Measurements from ENCODE around the gene POU1F1.
"Not testable (repeated sequence)": the region's sequence is repeated elsewhere in the genome, so short reads cannot be mapped to it uniquely, and the experiment has no call there.

The POU1F1 gene

GRCh38 chr3:87276484-87276883, at the start of gene POU1F1:
Gene POU1F1, minus strand, starts transcription at chr3:87276584. Its CDS starts 122 bp downstream, at chr3:87276462.
- no peak for DNase-seq (ENCODE audit: low read depth in 1 of 2, low spot score in 1 of 2)

- no peak for DNase-seq (ENCODE audit: low read depth in 1 of 2, low spot score in 1 of 2)
These were observed 48.2 kb upstream of the POU1F1 start for GRCh38 chr3:87324609-87325008.

GRCh38 chr3:87320756-87321626, 44.6 kb upstream of the POU1F1 start:
- no peak for DNase-seq (ENCODE audit: low read depth in 1 of 2, low spot score in 1 of 2)

- no peak for DNase-seq (ENCODE audit: low read depth in 1 of 2, low spot score in 1 of 2)
These were observed 42.2 kb upstream of the POU1F1 start for GRCh38 chr3:87318617-87319021.

DNA sequence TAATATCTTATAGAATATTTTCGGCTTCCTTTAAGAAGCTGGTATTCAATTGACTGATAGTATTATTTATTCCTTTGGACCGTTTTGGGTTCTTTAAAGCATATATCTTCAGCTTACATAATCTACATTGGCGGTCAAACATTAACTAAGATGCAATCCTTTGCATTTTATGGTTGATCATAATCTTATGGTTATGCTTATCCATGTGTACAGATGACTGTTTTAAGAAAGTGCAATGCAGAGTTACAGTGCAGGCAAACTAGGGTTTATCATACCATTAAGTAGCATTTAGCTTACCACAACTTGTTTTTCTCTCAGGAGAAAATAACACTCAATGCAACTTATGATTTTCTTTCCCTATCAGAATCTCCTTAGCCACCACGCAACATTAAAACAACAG, 41.4 kb upstream of the POU1F1 start:
- DNase-seq (ENCODE audit: low read depth in 1 of 2, low spot score in 1 of 2) = no peak

- no peak for DNase-seq (ENCODE audit: low read depth in 1 of 2, low spot score in 1 of 2)
These were observed 37.3 kb upstream of the POU1F1 start for GRCh38 chr3:87313641-87314040.

DNA sequence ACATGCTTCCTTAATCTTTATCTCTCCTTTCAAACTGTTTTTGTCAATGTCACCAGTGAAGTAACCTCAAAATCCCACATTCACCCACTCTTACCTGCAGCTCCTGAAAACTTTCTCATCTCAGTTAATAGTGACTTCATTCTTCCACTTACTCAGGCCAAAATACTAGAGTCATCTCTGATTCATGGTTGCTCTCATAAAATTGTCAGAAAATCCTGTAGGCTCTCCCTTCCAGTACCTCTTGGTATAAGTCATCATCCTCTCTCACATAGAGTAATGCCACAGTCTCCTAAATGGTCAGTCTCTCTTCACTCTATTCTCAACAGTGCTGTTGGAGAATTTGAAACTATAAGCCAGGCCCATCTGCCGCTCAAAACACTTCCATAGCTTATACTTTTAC, 34.9 kb upstream of the POU1F1 start:
- DNase-seq (ENCODE audit: low read depth in 1 of 2, low spot score in 1 of 2) = no peak

GRCh38 chr3:87309601-87310000, 33.2 kb upstream of the POU1F1 start:
- no peak for DNase-seq (ENCODE audit: low read depth in 1 of 2, low spot score in 1 of 2)

- no peak for DNase-seq (ENCODE audit: low read depth in 1 of 2, low spot score in 1 of 2)
These were observed 31.4 kb upstream of the POU1F1 start for GRCh38 chr3:87307805-87308204.

- no peak for DNase-seq (ENCODE audit: low read depth in 1 of 2, low spot score in 1 of 2)
These were observed 29.1 kb upstream of the POU1F1 start for GRCh38 chr3:87305517-87305916.

DNA sequence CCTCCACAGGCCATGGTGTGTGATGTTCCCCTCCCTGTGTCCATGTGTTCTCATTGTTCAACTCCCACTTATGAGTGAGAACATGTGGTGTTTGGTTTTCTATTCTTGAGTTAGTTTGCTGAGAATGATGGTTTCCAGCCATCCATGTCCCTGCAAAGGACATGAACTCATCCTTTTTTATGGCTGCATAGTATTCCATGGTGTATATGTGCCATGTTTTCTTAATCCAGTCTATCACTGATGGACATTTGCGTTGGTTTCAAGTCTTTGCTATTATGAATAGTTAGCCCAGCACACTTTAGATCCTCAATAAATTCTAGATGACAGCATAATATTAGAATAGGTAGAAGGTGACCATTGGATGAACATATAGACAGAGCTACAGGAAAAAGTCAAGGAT, 28.6 kb upstream of the POU1F1 start:
- DNase-seq (ENCODE audit: low read depth in 1 of 2, low spot score in 1 of 2) = not testable (repeated sequence)

- DNase-seq (ENCODE audit: low read depth in 1 of 2, low spot score in 1 of 2) = no peak
These were observed 21.8 kb upstream of the POU1F1 start for GRCh38 chr3:87298111-87298718.

DNA sequence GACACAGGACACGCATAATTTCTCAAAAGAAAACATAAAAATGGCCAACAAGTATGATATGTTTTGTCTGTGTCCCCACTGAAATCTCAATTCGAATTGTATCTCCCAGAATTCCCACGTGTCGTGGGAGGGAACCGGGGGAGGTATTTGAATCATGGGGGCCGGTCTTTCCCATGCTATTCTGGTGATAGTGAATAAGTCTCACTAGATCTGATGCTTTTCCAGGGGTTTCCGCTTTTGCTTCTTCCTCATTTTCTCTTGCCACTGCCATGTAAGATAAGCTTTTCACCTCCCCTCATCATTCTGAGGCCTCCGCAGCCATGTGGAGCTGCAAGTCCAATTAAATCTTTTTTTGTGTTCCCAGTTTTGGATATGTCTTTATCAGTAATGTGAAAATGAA, 12.1 kb upstream of the POU1F1 start:
- no peak for DNase-seq (ENCODE audit: low read depth in 1 of 2, low spot score in 1 of 2)

DNA sequence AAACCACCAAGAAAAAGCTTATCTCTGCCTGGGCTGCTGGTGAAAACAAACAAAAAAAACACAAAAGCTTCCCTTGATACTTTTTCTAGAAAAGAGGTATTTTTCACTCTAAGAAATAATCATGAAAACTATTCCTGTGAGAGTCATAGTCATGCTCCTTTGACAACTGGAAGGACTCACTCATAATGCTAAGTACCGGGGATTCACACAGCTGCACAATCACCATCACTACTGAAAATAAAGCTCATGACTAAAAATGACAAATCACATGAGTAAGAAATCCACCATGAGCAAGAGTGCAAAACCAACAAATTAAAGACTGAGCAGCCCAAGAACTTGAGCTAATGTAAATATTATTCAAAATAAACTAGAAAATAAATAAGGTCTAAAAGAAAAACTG, 10.6 kb upstream of the POU1F1 start:
- DNase-seq (ENCODE audit: low read depth in 1 of 2, low spot score in 1 of 2) = no peak

DNA sequence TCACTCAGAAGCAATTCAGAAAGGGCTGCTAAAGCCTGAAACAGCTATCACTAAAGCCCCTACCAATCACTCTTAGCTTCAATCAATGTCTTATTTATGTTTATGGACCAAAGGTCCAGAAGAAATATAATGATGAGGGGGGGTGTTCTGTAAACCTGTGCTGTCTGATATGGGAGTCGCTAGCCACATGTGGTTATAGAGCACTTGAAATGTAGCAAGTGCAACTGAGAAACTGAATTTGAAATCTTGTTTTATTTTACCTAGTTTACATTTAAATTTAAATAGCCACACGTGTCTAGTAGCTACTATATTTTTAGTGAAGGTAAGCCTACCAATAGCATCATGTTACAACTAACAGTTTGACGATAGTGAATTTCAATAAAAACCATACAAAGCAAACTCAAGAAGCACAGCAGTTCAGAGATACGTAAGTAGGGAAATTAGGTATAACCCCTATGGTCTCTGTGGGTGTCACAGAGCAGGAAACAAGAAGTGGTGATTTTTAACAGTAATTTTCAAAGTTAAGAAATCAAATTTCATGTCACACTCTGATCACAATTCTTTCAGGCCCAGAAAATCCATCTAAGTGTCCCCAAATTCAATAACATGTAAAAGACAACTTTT, 3.6 kb downstream of the POU1F1 start:
- DNase-seq (ENCODE audit: low read depth in 1 of 2, low spot score in 1 of 2) = no peak

DNA sequence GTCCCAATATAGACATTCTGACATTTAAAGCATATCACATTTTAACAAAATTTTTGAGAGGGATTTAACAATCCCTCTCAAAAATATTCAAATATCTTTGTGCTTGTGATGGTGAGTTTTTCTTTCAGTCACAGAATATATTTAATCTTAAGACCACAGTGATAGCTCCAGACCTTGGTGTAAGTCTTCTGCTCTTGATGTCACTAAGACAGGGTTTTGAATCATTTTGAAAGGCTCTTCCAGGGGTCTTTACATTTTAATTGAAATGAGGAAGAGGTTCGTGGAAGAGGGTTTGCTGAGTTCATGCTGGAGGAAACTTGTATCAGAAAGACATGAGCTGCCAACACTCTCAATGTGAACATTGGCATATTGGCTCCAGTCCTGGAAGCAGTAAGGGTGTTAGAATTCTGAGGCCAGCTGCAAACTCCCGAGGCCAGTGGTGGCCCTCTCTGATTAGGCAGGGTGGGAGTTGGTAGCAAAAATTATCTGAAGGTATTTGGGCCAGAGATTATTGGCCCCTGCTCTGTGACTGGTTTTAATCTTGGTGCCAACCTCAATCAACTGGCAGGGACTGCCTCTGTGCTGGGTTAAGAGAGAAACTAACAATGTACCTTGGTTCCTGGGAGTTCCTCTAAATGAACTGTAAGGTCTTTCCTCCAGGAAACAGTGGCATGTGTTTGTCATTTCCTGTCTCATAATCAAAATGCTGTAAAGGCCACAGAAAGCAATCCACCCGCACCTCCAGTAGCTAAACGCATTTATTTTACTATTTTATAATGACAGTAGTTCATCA, 5.3 kb downstream of the POU1F1 start:
- DNase-seq (ENCODE audit: low read depth in 1 of 2, low spot score in 1 of 2) = no peak

- no peak for DNase-seq (ENCODE audit: low read depth in 1 of 2, low spot score in 1 of 2)
These were observed 6.7 kb downstream of the POU1F1 start for GRCh38 chr3:87269723-87270122.

DNA sequence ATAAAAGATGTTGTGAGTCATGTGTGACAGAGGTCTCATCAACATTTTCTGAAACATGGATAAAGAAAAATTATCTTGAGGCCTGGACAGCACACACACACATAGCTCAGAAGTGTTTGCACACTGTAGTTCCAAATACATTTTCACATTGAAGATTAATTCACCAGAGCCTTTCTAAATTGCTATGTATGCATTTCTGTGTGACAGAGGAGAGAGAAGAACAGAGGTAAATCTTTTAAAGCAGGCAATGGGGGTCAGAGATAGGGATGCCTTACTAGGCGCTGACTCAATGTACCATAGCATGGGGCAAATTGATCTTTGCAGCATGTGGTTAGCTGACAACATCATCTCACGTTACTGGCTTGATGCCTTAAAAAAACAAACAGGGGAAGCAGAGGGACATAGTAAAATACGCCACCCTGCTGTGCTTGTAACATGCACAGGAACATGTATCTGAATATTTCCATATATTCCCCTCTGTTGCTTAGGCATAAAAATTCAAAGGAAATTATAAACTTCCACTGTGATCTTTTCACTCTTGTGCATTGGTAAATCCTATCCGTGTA, 7.7 kb downstream of the POU1F1 start:
- DNase-seq (ENCODE audit: low read depth in 1 of 2, low spot score in 1 of 2) = no peak

- no peak for DNase-seq (ENCODE audit: low read depth in 1 of 2, low spot score in 1 of 2)
These were observed 8.3 kb downstream of the POU1F1 start for GRCh38 chr3:87267953-87268645.

DNA sequence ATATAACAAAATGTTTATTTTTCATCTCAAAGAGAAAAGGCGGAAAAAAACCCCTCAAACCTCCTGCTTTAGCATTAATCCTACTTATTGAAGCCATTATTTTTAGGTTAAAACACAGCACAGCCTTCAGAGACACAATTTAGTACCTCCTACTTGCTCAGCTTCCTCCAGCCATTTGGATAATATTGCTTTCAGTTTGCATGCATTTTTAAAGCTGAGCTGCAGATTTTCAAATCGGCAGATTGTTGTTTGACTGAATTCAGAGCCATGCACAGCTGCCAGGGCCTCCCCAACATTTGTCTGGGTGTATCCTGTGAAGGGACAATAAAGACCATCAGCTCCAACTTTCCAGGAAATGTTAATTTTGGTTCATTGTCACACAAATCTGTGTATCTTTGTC, 14.5 kb downstream of the POU1F1 start:
- DNase-seq (ENCODE audit: low read depth in 1 of 2, low spot score in 1 of 2) = no peak

DNA sequence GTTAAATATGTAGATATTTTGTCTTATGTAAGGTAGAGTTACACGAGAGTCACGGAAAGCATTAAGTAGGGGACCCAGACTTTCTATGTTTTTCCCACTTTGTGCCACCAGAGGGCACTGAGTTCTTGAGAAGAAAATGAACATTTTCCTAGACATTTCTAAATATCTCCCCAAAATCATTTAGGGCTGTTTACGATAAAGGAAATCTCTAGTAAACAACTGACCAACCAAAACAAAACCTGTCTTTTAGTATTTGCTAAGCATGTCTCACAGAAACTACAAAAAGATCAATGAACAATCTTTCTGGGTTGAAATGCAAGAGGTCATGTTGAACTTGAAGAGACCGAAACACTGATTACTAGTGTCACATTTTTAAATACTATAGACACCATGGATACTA, 16.1 kb downstream of the POU1F1 start:
- DNase-seq (ENCODE audit: low read depth in 1 of 2, low spot score in 1 of 2) = no peak

Measured in stimulated activated CD4-positive, alpha-beta T cell treated with anti-CD3 and anti-CD28 coated beads, Interleukin-15, amount 100 ng/mL, for 1 hour (primary cell).